Activated CD8-positive, alpha-beta T cell treated with anti-CD3 and anti-CD28 coated beads for 36 hours (primary cell): Measurements from ENCODE around the gene CEBPA. TPM values are rescaled to one million over a fixed set of nuclear protein-coding genes. Genes with fewer than 3 reads are reported as not detected.

ENCODE experiments used
- ATAC-seq: fragments of 200-7000 bp; cut with Tn5 transposase; one replicate; pipeline ENCODE4 v1.10.0; 2021; ENCODE audit warnings: mild to moderate bottlenecking, moderate library complexity
- CTCF ChIA-PET: fragments of 350-600 bp; sonication (Branson Sonifier 250); formaldehyde crosslinking; loops from one replicate; lab custom pipeline; 2021; ENCODE audit warnings: antibody characterized with exemption; lab: Charles Lee
- POLR2A ChIA-PET: fragments of 350-600 bp; sonication (Branson Sonifier 250); formaldehyde crosslinking; loops from one replicate; lab custom pipeline; 2021; ENCODE audit warnings: antibody characterized with exemption; lab: Charles Lee
- DNase-seq: peaks from one replicate; pipeline ENCODE4 v3.0.0-alpha.2; 2020
- H3K27ac Mint-ChIP-seq: one replicate; pipeline ENCODE4 v1.8.0; 2021; ENCODE audit warnings: mild to moderate bottlenecking, mixed read lengths
- H3K27me3 Mint-ChIP-seq: one replicate; pipeline ENCODE4 v1.8.0; 2021; ENCODE audit warnings: mixed read lengths
- H3K36me3 Mint-ChIP-seq: one replicate; pipeline ENCODE4 v1.8.0; 2021; ENCODE audit warnings: low read depth, mixed read lengths
- H3K4me1 Mint-ChIP-seq: one replicate; pipeline ENCODE4 v1.8.0; 2021; ENCODE audit warnings: low read depth, mixed read lengths
- H3K4me3 Mint-ChIP-seq: one replicate; pipeline ENCODE4 v1.8.0; 2021; ENCODE audit warnings: mild to moderate bottlenecking, moderate library complexity, mixed read lengths
- H3K9me3 Mint-ChIP-seq: one replicate; pipeline ENCODE4 v1.8.0; 2021; ENCODE audit warnings: mixed read lengths
- CTCF ChIP-seq: fragments of 200-600 bp; IDR thresholded peaks from one replicate; pipeline ENCODE4 v1.8.0; 2022; ENCODE audit warnings: antibody characterized with exemption, mild to moderate bottlenecking
- intact Hi-C: fragments of 100-400 bp; cut with micrococcal nuclease; formaldehyde crosslinking; loops from one replicate; pipeline ENCODE4 v1.10.0; 2022
- total RNA-seq, 2 experiments: library from RNA; stranded (reverse); gene quantifications; one replicate each; pipeline ENCODE4 v1.2.3, GENCODE V29; 2021

The CEBPA gene
- total RNA-seq, 2 experiments from 2014 or later, result 0.34 to 0.45 TPM

GRCh38 chr19:33270769-33271168 lies 31.6 kb downstream of the CEBPA start:
- H3K27me3 Mint-ChIP-seq, result no peaks in the 10 kb centered on the region
- peaks cover 6% of the 10 kb centered on the region for H3K4me1 Mint-ChIP-seq
- no peak for TF ChIP-seq CTCF
- ChIA-PET POLR2A (interaction anchor here (0.6 kb wide), 1 partner anchor 10 kb away, joined by 3 read pairs; no protein-coding TSS in a partner anchor), CTCF (interaction anchor here (0.8 kb wide), 1 partner anchor 160 kb away, joined by 3 read pairs; no protein-coding TSS in a partner anchor)
- no peak for DNase-seq
- no peak overlapping the region for H3K27ac Mint-ChIP-seq
- intact Hi-C loops, result no loop called here
- no peak for ATAC-seq
- H3K9me3 Mint-ChIP-seq, result no peaks in the 10 kb centered on the region
- H3K36me3 Mint-ChIP-seq, result no peaks in the 10 kb centered on the region
- H3K4me3 Mint-ChIP-seq, result no peak overlapping the region

DNA sequence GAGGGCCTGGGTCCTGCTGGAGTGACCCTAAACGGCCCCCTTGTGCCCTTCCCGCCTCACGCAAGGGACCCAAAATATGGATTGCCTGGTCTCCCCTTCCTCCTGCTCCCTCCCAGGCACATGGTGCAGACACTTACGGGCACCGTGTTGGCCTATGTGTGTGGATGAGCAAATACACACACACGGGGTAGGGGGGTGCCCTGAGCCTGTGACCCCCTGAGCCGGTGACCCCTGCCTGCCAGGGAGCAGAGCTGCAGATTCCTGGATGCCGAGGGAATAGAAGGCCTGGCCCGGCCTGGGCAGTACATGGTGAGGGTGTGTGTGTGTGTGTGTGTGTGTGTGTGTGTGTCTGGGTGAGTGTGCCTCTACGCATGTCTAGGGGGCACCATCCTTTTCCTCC lies 33.3 kb downstream of the CEBPA start:
- no peak for ATAC-seq
- Mint-ChIP-seq H3K9me3 (no peaks in the 10 kb centered on the region), H3K27me3 (peaks cover 2% of the 10 kb centered on the region), H3K36me3 (no peaks in the 10 kb centered on the region), H3K4me3 (no peak overlapping the region), H3K27ac (no peak overlapping the region), H3K4me1 (peaks cover 2% of the 10 kb centered on the region)
- DNase-seq, result no peak
- TF ChIP-seq CTCF, result no peak
- POLR2A ChIA-PET, result interaction anchor here (1.4 kb wide), 1 partner anchor 13 kb away, joined by 4 read pairs; no protein-coding TSS in a partner anchor
- CTCF ChIA-PET, result no interaction called here
- intact Hi-C loops, result no loop called here

GRCh38 chr19:33268162-33268991 lies 34.0 kb downstream of the CEBPA start:
- H3K4me3 Mint-ChIP-seq, result no peak overlapping the region
- intact Hi-C loops, result no loop called here
- ATAC-seq (no peak), DNase-seq (no peak)
- TF ChIP-seq CTCF, result no peak
- H3K27ac Mint-ChIP-seq, result no peak overlapping the region
- no peaks in the 10 kb centered on the region for H3K36me3 Mint-ChIP-seq
- CTCF ChIA-PET, result interaction anchor here (1.4 kb wide), 1 partner anchor 10 kb away, joined by 3 read pairs; no protein-coding TSS in a partner anchor
- no peaks in the 10 kb centered on the region for H3K9me3 Mint-ChIP-seq
- H3K4me1 Mint-ChIP-seq, result no peaks in the 10 kb centered on the region
- POLR2A ChIA-PET, result interaction anchor here (0.6 to 1.4 kb wide), 2 partner anchors 13 to 114 kb away, joined by 3 to 4 read pairs; no protein-coding TSS in a partner anchor
- H3K27me3 Mint-ChIP-seq, result peaks cover 2% of the 10 kb centered on the region

DNA sequence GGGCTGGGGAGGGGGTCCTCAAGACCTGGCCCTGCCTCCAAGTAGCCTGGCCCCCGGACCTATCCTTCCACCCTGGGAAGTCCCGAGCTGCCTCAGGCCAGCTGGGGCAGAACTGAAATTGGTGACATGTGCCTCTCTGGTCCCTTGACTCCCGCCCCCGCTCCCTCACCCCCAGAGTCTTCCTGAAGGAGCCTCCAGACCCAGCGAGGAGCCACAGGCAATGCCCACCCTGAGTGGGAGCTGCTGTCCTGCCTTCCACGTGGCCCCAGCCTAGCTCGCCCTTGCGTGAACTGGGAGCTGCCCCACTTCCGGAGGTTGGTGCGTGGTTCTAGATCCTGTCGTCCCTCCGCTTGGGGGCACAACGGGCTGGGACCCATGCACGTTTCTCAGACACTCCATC lies 34.6 kb downstream of the CEBPA start:
- CTCF ChIA-PET, result interaction anchor here (1.4 kb wide), 2 partner anchors 9 to 33 kb away, joined by 3 to 4 read pairs; no protein-coding TSS in a partner anchor
- POLR2A ChIA-PET, result interaction anchor here (1.4 kb wide), 1 partner anchor 12 kb away, joined by 4 read pairs; no protein-coding TSS in a partner anchor
- ATAC-seq (no peak), DNase-seq (no peak)
- intact Hi-C loops, result no loop called here
- no peaks in the 10 kb centered on the region for H3K36me3 Mint-ChIP-seq
- no peak overlapping the region for H3K4me3 Mint-ChIP-seq
- no peaks in the 10 kb centered on the region for H3K4me1 Mint-ChIP-seq
- TF ChIP-seq CTCF, result no peak
- H3K27me3 Mint-ChIP-seq, result peaks cover 2% of the 10 kb centered on the region
- H3K9me3 Mint-ChIP-seq, result no peaks in the 10 kb centered on the region
- H3K27ac Mint-ChIP-seq, result no peak overlapping the region

GRCh38 chr19:33266974-33267484 lies 35.3 kb downstream of the CEBPA start:
- POLR2A ChIA-PET, result no interaction called here

More at GRCh38 chr19:33266974-33267484, 35.3 kb downstream of the CEBPA start:
- no peak for TF ChIP-seq CTCF
- Mint-ChIP-seq H3K4me1 (peaks cover 1% of the 10 kb centered on the region), H3K27me3 (peaks cover 7% of the 10 kb centered on the region), H3K36me3 (no peaks in the 10 kb centered on the region), H3K4me3 (no peak overlapping the region), H3K9me3 (no peaks in the 10 kb centered on the region), H3K27ac (no peak overlapping the region)
- intact Hi-C loops, result no loop called here
- DNase-seq (no peak), ATAC-seq (no peak)
- CTCF ChIA-PET, result interaction anchor here (1.4 kb wide), 2 partner anchors 8 to 32 kb away, joined by 3 to 4 read pairs; no protein-coding TSS in a partner anchor
